HepG2 (cell line): Measurements from ENCODE around the gene CFAP43. TPM values are rescaled to one million over a fixed set of nuclear protein-coding genes. Genes with fewer than 3 reads are reported as not detected.

Source experiments
- BRCA1 ChIP-seq: sonication (generic); formaldehyde crosslinking; IDR thresholded peaks from 2 replicates; pipeline ENCODE4 v1.4.0; 2020; ENCODE audit warnings: missing genetic modification reagents
- CEBPB ChIP-seq: IDR thresholded peaks from 2 replicates; pipeline ENCODE4 v1.6.1; 2011; ENCODE audit warnings: low read depth, low read length, improper control_type of control experiment, borderline replicate concordance
- FOSL2 ChIP-seq: sonication (generic); formaldehyde crosslinking; IDR thresholded peaks from 2 replicates; pipeline ENCODE4 v1.4.0; 2020; ENCODE audit warnings: missing genetic modification reagents
- HCFC1 ChIP-seq: fragments of 150-350 bp; IDR thresholded peaks from 2 replicates; pipeline ENCODE4 v1.6.1; 2014; ENCODE audit warnings: low read depth, low read length
- HDAC1 ChIP-seq: sonication (generic); formaldehyde crosslinking; IDR thresholded peaks from 2 replicates; pipeline ENCODE4 v1.5.1; 2020; ENCODE audit warnings: mild to moderate bottlenecking, missing genetic modification reagents
- NCOA2 ChIP-seq: sonication (generic); formaldehyde crosslinking; IDR thresholded peaks from 2 replicates; pipeline ENCODE4 v1.8.0; 2022; ENCODE audit warnings: inconsistent platforms
- NFIB ChIP-seq: sonication (generic); formaldehyde crosslinking; IDR thresholded peaks from 2 replicates; pipeline ENCODE4 v1.9.0; 2021; ENCODE audit warnings: missing genetic modification reagents, mild to moderate bottlenecking, borderline replicate concordance
- SOX13 ChIP-seq, 3 experiments: fragments of 450-650 bp in 1 of 3; sonication (generic) in 1 of 3; formaldehyde crosslinking in 1 of 3; IDR thresholded peaks in 2 of 3; conservative IDR thresholded peaks in 1 of 3; 2 replicates each; pipeline versions ENCODE4 v1.5.0 to v1.6.1; 2016 to 2020; ENCODE audit warnings: antibody characterized with exemption in 1 of 3, mild to moderate bottlenecking in 1 of 3, missing compliant biosample characterization in 1 of 3, missing genetic modification reagents in 1 of 3, moderate library complexity in 1 of 3
- ZKSCAN8 ChIP-seq: IDR thresholded peaks from 2 replicates; pipeline ENCODE4 v1.6.1; 2016; ENCODE audit warnings: borderline replicate concordance, missing genetic modification reagents, missing compliant biosample characterization
- ZNF430 ChIP-seq: sonication (generic); formaldehyde crosslinking; IDR thresholded peaks from 2 replicates; pipeline ENCODE4 v1.9.0; 2021; ENCODE audit warnings: mild to moderate bottlenecking, missing genetic modification reagents
- polyA plus RNA-seq, 8 experiments: library from polyadenylated mRNA; depleted of rRNA in 3 of 8; stranded (reverse) in 7 of 8; unstranded in 1 of 8; fragments of >200 nt; fragmentation: Illumina TruSeq in 4 of 8; extraction: Trizol in 4 of 8; gene quantifications; 2 replicates each; pipeline versions ENCODE4 v1.2.1 to v1.2.3, GENCODE V29; 2011 to 2016; ENCODE audit warnings: low read depth in 4 of 8, missing spikeins in 1 of 8, mixed read lengths in 1 of 8; ENCODE audit not compliant: insufficient read depth in 1 of 8
- total RNA-seq, 5 experiments: library from RNA; depleted of rRNA; stranded (reverse); fragments of >200 nt; fragmentation: Illumina TruSeq; extraction: Trizol; gene quantifications; 2 replicates each; pipeline ENCODE4 v1.2.3, GENCODE V29; 2016; ENCODE audit warnings: low read depth in 1 of 5
- TF ChIP-seq, protein P1 (sequence below), 2 experiments: fragments of 450-650 bp in 1 of 2; sonication (generic) in 1 of 2; formaldehyde crosslinking in 1 of 2; IDR thresholded peaks; 2 replicates each; pipeline versions ENCODE4 v1.6.1 to v1.8.0; 2016 to 2022; ENCODE audit warnings: antibody characterized with exemption in 1 of 2, mild to moderate bottlenecking in 1 of 2, missing genetic modification reagents in 1 of 2
- TF ChIP-seq, protein P2 (sequence below): sonication (generic); formaldehyde crosslinking; IDR thresholded peaks from 2 replicates; pipeline ENCODE4 v1.4.0; 2020; ENCODE audit warnings: missing genetic modification reagents

CFAP43 gene
- total and polyA plus RNA-seq, 2 of the 13 experiments (the other 11 are each of a cell fraction or from before 2014, with no cell fraction given) = 0.24 to 0.38 TPM

DNA sequence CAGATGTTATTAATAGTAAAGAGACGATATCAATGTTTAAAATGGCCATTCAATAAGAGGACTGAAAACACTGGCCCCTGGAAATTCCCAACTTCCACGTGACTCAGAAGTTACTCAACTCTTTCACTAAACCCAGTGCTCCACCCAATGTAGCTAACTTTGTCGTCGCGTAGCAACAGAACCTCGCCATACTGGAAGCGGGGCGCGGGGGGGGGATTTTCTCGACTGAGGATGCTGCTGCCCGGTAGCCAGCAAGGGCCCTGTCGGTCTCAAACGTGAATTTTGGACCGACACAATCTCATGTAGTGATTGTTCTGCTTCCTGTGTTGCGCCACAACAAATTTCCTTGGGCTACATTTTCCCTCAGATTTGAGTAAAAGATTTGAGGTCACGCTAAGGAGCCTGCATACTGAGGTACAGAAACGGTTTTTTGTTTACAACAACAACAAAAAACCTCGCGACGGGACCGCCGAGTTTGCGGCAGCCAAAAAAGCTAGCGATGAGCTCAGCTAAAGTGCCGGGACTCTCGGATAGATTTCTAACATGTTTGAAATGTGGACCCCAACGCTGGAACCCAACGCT is 111.2 kb downstream of the CFAP43 start (continued):
- TF ChIP-seq, protein P1, sequence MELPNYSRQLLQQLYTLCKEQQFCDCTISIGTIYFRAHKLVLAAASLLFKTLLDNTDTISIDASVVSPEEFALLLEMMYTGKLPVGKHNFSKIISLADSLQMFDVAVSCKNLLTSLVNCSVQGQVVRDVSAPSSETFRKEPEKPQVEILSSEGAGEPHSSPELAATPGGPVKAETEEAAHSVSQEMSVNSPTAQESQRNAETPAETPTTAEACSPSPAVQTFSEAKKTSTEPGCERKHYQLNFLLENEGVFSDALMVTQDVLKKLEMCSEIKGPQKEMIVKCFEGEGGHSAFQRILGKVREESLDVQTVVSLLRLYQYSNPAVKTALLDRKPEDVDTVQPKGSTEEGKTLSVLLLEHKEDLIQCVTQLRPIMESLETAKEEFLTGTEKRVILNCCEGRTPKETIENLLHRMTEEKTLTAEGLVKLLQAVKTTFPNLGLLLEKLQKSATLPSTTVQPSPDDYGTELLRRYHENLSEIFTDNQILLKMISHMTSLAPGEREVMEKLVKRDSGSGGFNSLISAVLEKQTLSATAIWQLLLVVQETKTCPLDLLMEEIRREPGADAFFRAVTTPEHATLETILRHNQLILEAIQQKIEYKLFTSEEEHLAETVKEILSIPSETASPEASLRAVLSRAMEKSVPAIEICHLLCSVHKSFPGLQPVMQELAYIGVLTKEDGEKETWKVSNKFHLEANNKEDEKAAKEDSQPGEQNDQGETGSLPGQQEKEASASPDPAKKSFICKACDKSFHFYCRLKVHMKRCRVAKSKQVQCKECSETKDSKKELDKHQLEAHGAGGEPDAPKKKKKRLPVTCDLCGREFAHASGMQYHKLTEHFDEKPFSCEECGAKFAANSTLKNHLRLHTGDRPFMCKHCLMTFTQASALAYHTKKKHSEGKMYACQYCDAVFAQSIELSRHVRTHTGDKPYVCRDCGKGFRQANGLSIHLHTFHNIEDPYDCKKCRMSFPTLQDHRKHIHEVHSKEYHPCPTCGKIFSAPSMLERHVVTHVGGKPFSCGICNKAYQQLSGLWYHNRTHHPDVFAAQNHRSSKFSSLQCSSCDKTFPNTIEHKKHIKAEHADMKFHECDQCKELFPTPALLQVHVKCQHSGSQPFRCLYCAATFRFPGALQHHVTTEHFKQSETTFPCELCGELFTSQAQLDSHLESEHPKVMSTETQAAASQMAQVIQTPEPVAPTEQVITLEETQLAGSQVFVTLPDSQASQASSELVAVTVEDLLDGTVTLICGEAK (IDR thresholded peaks at IDR 0.05) = no peak
- TF ChIP-seq, protein P1 (CRISPR knock-in tag; IDR thresholded peaks at IDR 0.05) = peak; percentile 43; the same call in 1 of the 2 replicates
- no peak for TF ChIP-seq BRCA1 (CRISPR knock-in tag)
- TF ChIP-seq ZKSCAN8 (CRISPR knock-in tag) = 0 out of 2 replicates have a peak, but pooled peaks have one; percentile 16
- no peak for TF ChIP-seq ZNF430 (CRISPR knock-in tag)
- peak; percentile 48; the same call in 1 of the 2 replicates for TF ChIP-seq FOSL2
- TF ChIP-seq NCOA2 (CRISPR knock-in tag) = 0 out of 2 replicates have a peak, but pooled peaks have one; percentile 14
- no peak for TF ChIP-seq HDAC1
- TF ChIP-seq HCFC1 = no peak
- TF ChIP-seq NFIB (CRISPR knock-in tag) = no peak
- TF ChIP-seq SOX13 (IDR thresholded peaks at IDR 0.05) = no peak
- TF ChIP-seq SOX13 (CRISPR knock-in tag; conservative IDR thresholded peaks at IDR 0.05 in 1 of 2, IDR thresholded peaks at IDR 0.05 in 1 of 2) = peak in 1 of 2 experiments; percentile 32; a peak in 1 of 4 replicates
- peak; percentile 77 for TF ChIP-seq CEBPB
- TF ChIP-seq, protein P2, sequence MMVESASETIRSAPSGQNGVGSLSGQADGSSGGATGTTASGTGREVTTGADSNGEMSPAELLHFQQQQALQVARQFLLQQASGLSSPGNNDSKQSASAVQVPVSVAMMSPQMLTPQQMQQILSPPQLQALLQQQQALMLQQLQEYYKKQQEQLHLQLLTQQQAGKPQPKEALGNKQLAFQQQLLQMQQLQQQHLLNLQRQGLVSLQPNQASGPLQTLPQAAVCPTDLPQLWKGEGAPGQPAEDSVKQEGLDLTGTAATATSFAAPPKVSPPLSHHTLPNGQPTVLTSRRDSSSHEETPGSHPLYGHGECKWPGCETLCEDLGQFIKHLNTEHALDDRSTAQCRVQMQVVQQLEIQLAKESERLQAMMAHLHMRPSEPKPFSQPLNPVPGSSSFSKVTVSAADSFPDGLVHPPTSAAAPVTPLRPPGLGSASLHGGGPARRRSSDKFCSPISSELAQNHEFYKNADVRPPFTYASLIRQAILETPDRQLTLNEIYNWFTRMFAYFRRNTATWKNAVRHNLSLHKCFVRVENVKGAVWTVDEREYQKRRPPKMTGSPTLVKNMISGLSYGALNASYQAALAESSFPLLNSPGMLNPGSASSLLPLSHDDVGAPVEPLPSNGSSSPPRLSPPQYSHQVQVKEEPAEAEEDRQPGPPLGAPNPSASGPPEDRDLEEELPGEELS = no peak
